Adrenal gland (tissue), 12 donors: ENCODE measurements around the gene PGLYRP1. TPM values are rescaled to one million over a fixed set of nuclear protein-coding genes. Genes with fewer than 3 reads are reported as not detected.

Source experiments
- DNase-seq, 7 donors: peaks; one replicate each; pipeline ENCODE4 v3.0.0-alpha.2; 2019 to 2020
- H3K27ac ChIP-seq, 5 donors: fragments of 200-600 bp; sonication (generic) in 4 of 5; 1 replicate in 3 of 5; 2 replicates in 2 of 5; pipeline versions ENCODE4 v1.5.1 to v1.8.0; 2016 to 2020; ENCODE audit warnings: mild to moderate bottlenecking in 1 of 5
- H3K27me3 ChIP-seq: fragments of 200-600 bp; 2 replicates; pipeline ENCODE4 v1.8.0; 2021
- H3K36me3 ChIP-seq, 2 donors: fragments of 200-600 bp; replicated peaks in 1 of 2; 1 replicate in 1 of 2; 2 replicates in 1 of 2; pipeline versions ENCODE4 v1.5.1 to v1.8.0; 2018 to 2022
- H3K4me1 ChIP-seq, 2 donors: fragments of 200-600 bp; replicated peaks in 1 of 2; 1 replicate in 1 of 2; 2 replicates in 1 of 2; pipeline versions ENCODE4 v1.5.1 to v1.8.0; 2018 to 2021
- H3K4me3 ChIP-seq, 4 donors: fragments of 200-600 bp; sonication (generic) in 3 of 4; one replicate each; pipeline ENCODE4 v1.5.1; 2016 to 2018
- H3K9me3 ChIP-seq, 3 donors: fragments of 200-600 bp; sonication (generic) in 1 of 3; replicated peaks in 1 of 3; 1 replicate in 2 of 3; 2 replicates in 1 of 3; pipeline versions ENCODE4 v1.5.1 to v1.8.0; 2016 to 2021
- CTCF ChIP-seq, 6 experiments: fragments of 450-650 bp in 4 of 6; fragments of 200-600 bp in 2 of 6; sonication (generic) in 1 of 6; IDR thresholded peaks; 1 replicate in 5 of 6; 2 replicates in 1 of 6; pipeline versions ENCODE4 v1.5.1 to v1.8.0; 2016 to 2021; ENCODE audit warnings: antibody characterized with exemption in 6 of 6, mild to moderate bottlenecking in 2 of 6, moderate library complexity in 1 of 6
- POLR2A ChIP-seq, 2 donors: fragments of 450-650 bp; IDR thresholded peaks; one replicate each; pipeline ENCODE4 v1.6.1; 2017; ENCODE audit warnings: antibody characterized with exemption in 2 of 2, mild to moderate bottlenecking in 2 of 2, moderate library complexity in 1 of 2
- WGBS, 4 donors: extraction: QIAGEN DNeasy Blood & Tissue Kit in 2 of 4; methylation state at CpG; one replicate each; pipeline versions ENCODE4 v1.1.5 to v1.1.7; 2013 to 2017; 5-methylcytosine and 5-hydroxymethylcytosine counted together
- intact Hi-C, 2 donors: fragments of 100-400 bp; cut with DNase I; formaldehyde crosslinking; loops; one replicate each; pipeline versions ENCODE4 v1.14.1 to v1.15.0; 2022 to 2023
- polyA plus RNA-seq, 3 donors: library from polyadenylated mRNA; stranded (reverse); fragments of 200-250 nt in 2 of 3; fragments of 350-450 nt in 1 of 3; fragmentation: Illumina TruSeq in 1 of 3; extraction: RNeasy Lipid Tissue Mini Kit (QIAGEN cat#74804) in 1 of 3; gene quantifications; one replicate each; pipeline ENCODE4 v1.2.3, GENCODE V29; 2013 to 2014
- total RNA-seq, 9 donors: library from RNA; depleted of rRNA in 4 of 9; stranded (reverse); fragments of >200 nt in 4 of 9; fragments of 120-200 nt in 1 of 9; fragmentation: NEBNext Ultra II Directional in 1 of 9; extraction: Animal tissue kit (Norgen Biotek cat#: 25700) in 1 of 9; gene quantifications; one replicate each; pipeline versions ENCODE4 v1.1.0 to v1.2.4, GENCODE V29; 2013 to 2023
- donor health status: healthy with polysubstance abuse.
- donor health status: Bipolar disorder and iron deficiency.
- donor health status: DM: yes; HTN: yes; CAD: no.
- donor health status: DM: no; HTN: no; CAD: no.
- donor health status: DM: no; HTN: no; CAD: no.
- donor health status: DM: yes; HTN: yes; CAD: no.

The PGLYRP1 gene
- total and polyA plus RNA-seq, 12 donors, result 0.17 TPM; not detected in 10

GRCh38 chr19:46032597-46033025 lies 9.8 kb upstream of the PGLYRP1 start:
- no peaks in the 10 kb centered on the region for H3K36me3 ChIP-seq
- no peaks in the 10 kb centered on the region for H3K27me3 ChIP-seq
- no peaks in the 10 kb centered on the region for H3K4me1 ChIP-seq
- TF ChIP-seq POLR2A (IDR thresholded peaks at IDR 0.05) (no peak), CTCF (IDR thresholded peaks at IDR 0.05) (no peak)
- no peak overlapping the region for H3K27ac ChIP-seq
- DNase-seq, result no peak
- no peak overlapping the region for H3K4me3 ChIP-seq
- no peaks in the 10 kb centered on the region for H3K9me3 ChIP-seq
- intact Hi-C loops, result loop anchor here in 1 of 2 donors (5.0 kb wide), 3 partner anchors 45 to 230 kb away; no protein-coding TSS in a partner anchor
- 70 to 88% (median 86%) methylated on average over 2 to 3 of the region's 3 CpGs; no CpG with 5 or more reads in 1 of the 4 donors for WGBS, 4 donors

GRCh38 chr19:46031781-46032596 lies 9.1 kb upstream of the PGLYRP1 start:
- DNase-seq, result no peak
- no peak for TF ChIP-seq CTCF (IDR thresholded peaks at IDR 0.05)
- no peak for TF ChIP-seq POLR2A (IDR thresholded peaks at IDR 0.05)
- Histone ChIP-seq H3K4me1 (no peaks in the 10 kb centered on the region), H3K36me3 (no peaks in the 10 kb centered on the region), H3K27me3 (no peaks in the 10 kb centered on the region), H3K4me3 (no peak overlapping the region), H3K27ac (no peak overlapping the region), H3K9me3 (no peaks in the 10 kb centered on the region)
- intact Hi-C loops, result loop anchor here in 1 of 2 donors (5.0 kb wide), 3 partner anchors 45 to 230 kb away; no protein-coding TSS in a partner anchor
- 82 to 100% (median 88%) methylated on average over 1 to 5 of the region's 5 CpGs for WGBS, 4 donors

GRCh38 chr19:46030812-46031550 lies 8.1 kb upstream of the PGLYRP1 start:
- 62 to 66% (median 64%) methylated on average over 12 of the region's 12 CpGs for WGBS, 4 donors
- Histone ChIP-seq H3K27ac (no peak overlapping the region), H3K27me3 (no peaks in the 10 kb centered on the region), H3K4me1 (no peaks in the 10 kb centered on the region), H3K9me3 (no peaks in the 10 kb centered on the region), H3K4me3 (no peak overlapping the region), H3K36me3 (no peaks in the 10 kb centered on the region)
- TF ChIP-seq CTCF (IDR thresholded peaks at IDR 0.05) (no peak), POLR2A (IDR thresholded peaks at IDR 0.05) (no peak)
- intact Hi-C loops, result loop anchor here in 1 of 2 donors (5.0 kb wide), 3 partner anchors 46 to 231 kb away; no protein-coding TSS in a partner anchor
- DNase-seq, result no peak

GRCh38 chr19:46025835-46026234 lies 3.0 kb upstream of the PGLYRP1 start:
- intact Hi-C loops, result loop anchor here in 1 of 2 donors (10.0 kb wide), 1 partner anchor 49 kb away; no protein-coding TSS in a partner anchor

More at GRCh38 chr19:46025835-46026234, 3.0 kb upstream of the PGLYRP1 start:
- no peak overlapping the region for H3K27ac ChIP-seq
- TF ChIP-seq CTCF (IDR thresholded peaks at IDR 0.05) (no peak), POLR2A (IDR thresholded peaks at IDR 0.05) (no peak)
- H3K27me3 ChIP-seq, result peaks cover 29% of the 10 kb centered on the region
- H3K4me1 ChIP-seq, result no peaks in the 10 kb centered on the region
- H3K4me3 ChIP-seq, result no peak overlapping the region
- 64 to 80% (median 73%) methylated on average over 3 of the region's 3 CpGs for WGBS, 4 donors
- H3K36me3 ChIP-seq, result no peaks in the 10 kb centered on the region
- no peaks in the 10 kb centered on the region for H3K9me3 ChIP-seq
- no peak for DNase-seq
